Epithelial cell of proximal tubule (primary cell): ENCODE measurements around the gene ASTN2. TPM values are rescaled to one million over a fixed set of nuclear protein-coding genes. Genes with fewer than 3 reads are reported as not detected.

Experiments
- DNase-seq: peaks from one replicate; pipeline ENCODE4 v3.0.0-alpha.2; 2011; ENCODE audit warnings: low read depth
- H3K4me3 ChIP-seq: 2 replicates; pipeline ENCODE4 v1.5.1; 2011; ENCODE audit warnings: low read depth, mild to moderate bottlenecking, low read length
- total RNA-seq: library from RNA; depleted of rRNA; stranded (reverse); fragments of >200 nt; gene quantifications from 2 replicates; pipeline ENCODE4 v1.2.3, GENCODE V29; 2015
- TF ChIP-seq, protein P1 (sequence below): conservative IDR thresholded peaks from 2 replicates; pipeline ENCODE4 v1.5.1; 2012; ENCODE audit warnings: low read depth, mild to moderate bottlenecking, low read length

Gene ASTN2
- total RNA-seq, 1 donor from 2014 or later = 4.4 TPM

DNA sequence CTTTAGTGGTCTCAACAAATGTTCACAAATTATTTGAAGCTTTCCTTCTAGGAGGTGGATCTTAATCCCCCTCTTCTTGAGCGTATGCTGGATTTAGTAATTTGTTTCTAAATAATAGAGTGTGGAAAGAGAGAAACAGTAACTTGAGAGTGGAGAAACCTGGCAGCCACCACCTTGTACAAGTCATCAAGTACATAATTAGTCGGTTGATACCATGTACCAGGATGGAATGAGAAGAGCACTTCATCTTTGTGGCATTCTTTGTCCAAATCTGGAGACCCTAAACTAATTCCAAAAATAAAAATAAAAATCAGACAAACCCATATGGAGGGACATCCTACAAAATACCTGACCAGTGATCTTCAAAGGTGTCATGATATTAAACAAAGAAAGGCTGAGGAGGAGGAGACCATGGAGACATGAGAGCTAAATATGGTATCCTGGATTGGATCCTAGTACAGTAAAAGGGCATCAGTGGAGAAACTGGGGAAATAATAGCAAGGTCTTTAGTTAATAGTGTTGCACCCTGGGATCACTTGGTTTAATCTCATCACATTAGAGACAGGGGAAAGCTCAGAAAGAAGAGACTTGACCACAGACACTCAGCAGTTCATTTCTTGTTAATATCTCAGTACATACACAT lies 147.9 kb downstream of the ASTN2 start:
- H3K4me3 ChIP-seq = no peak overlapping the region
- TF ChIP-seq, protein P1, sequence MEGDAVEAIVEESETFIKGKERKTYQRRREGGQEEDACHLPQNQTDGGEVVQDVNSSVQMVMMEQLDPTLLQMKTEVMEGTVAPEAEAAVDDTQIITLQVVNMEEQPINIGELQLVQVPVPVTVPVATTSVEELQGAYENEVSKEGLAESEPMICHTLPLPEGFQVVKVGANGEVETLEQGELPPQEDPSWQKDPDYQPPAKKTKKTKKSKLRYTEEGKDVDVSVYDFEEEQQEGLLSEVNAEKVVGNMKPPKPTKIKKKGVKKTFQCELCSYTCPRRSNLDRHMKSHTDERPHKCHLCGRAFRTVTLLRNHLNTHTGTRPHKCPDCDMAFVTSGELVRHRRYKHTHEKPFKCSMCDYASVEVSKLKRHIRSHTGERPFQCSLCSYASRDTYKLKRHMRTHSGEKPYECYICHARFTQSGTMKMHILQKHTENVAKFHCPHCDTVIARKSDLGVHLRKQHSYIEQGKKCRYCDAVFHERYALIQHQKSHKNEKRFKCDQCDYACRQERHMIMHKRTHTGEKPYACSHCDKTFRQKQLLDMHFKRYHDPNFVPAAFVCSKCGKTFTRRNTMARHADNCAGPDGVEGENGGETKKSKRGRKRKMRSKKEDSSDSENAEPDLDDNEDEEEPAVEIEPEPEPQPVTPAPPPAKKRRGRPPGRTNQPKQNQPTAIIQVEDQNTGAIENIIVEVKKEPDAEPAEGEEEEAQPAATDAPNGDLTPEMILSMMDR = no peak
- DNase-seq = no peak

DNA sequence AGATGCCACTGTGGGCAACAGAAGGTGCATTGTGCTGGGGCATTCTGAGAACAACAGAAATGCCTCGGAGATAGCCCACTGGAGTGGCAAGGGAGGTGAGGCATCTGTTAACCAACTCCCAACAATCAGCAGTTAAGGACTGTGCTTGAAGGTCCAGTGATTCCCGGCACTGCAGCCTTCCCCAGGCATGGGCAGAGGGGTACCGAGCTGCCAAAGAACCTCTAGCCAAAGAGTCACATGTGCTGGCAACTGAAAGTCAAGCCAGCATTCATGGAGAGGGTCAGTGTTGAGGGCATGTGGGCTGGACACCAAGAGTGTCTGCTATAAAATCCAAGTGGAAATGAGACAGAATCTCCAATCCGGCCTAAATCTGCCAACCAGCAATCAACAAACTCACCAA lies 149.6 kb downstream of the ASTN2 start:
- H3K4me3 ChIP-seq = no peak overlapping the region
- DNase-seq = no peak
- TF ChIP-seq, protein P1 = no peak

DNA sequence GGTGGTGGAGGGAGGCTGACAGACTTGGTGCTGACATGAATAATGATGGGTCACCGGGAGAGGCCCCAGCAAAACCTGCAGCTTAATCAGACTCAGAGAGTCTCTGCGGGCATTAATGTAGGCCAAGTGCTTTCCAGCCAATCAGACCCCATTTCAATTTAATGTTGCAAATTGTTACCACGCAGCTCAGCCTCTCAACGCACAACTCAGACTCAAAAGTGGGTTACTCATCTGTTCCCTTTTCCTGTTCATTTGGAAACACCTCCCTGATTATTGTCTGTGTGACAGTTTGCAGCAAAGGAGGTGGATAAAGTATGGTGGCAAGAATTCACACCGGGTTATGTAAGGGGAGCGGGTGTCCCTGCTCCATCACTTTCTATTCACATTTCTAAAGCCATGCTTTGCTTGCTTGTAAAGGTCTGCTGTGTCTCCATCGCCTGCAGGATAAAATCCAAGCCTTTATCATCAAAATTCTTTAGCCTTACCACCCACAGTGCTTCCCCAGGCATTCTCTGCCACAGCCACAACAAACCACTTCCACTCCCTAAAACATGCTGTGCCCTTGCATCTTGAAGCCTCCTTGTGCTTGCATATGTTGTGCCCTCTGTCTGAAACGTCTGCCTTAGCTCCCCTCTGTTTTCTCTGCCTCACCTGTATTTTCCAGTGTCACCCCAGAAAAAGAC lies 156.5 kb downstream of the ASTN2 start:
- TF ChIP-seq, protein P1 = no peak
- no peak for DNase-seq
- H3K4me3 ChIP-seq = no peak overlapping the region

DNA sequence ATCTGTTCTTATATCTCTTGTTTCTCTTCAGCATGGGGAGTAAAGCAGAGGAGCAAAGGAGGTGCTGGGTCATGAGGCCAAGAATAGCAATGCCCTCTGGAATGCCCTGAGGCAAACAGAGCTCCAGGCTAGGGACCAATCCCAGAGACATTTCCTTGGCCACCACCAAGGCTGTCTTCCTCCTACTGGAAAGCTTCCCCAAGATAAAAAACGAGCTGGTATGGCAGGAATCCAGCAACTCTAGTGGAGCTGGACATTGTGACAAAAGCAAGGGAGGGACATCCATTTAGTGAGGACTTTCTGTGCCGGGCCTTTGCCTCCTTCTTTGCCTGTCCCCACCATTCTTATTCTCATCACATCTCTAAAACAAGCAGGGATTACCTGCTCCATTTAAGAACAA lies 161.6 kb downstream of the ASTN2 start:
- DNase-seq = no peak
- no peak overlapping the region for H3K4me3 ChIP-seq
- TF ChIP-seq, protein P1 = no peak

DNA sequence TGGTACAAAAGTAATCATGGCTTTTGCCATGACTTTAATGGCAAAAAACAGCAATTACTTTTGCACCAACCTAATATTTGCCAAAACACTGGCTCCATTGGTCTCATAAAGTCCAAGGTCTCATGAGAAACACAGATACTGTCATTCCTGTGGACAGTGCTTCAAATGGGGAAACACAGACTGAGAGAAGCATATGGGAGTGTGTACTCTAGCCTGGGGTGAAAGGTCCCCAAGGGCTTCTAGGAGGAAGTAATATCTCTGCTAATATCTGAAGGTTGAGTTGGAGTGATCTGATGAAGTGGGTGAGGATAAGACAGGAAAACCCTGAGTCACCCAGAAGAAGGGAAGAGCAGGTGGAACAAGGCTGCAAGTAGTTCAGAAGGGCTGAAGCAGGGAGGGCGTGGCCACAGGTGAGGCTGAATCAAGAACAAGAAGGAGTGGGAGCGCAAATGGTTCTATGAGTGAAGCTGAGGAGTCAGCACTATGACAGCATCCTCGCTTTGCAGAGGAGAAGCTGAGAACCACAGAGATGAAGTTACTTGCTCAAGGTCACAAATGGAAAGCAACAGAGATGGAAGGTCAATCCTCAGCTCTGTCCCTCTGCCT lies 164.1 kb downstream of the ASTN2 start:
- TF ChIP-seq, protein P1 = no peak
- no peak overlapping the region for H3K4me3 ChIP-seq
- DNase-seq = no peak

DNA sequence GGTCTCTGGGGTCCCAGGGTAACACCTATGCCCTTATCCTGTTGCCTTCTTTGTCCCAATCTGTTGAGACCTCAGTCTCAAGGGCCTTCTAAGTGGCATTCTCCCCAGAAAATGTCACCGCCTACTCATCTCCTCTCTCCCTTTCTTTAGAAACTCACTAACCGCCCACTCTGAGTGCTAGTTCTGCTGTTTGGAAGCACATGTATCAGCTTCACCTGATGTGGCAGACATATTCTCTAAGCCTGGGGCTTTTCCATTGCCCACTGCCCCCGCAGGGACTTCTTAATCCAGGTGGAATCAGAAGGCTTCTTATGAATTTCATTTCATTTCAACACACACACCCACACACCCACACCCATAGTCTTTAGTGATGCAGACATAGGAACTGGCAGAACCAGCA lies 165.1 kb downstream of the ASTN2 start:
- H3K4me3 ChIP-seq = no peak overlapping the region
- TF ChIP-seq, protein P1 = no peak
- no peak for DNase-seq
